RWPE1 (cell line): ENCODE data around the gene EXTL1.

Experiments used
- CTCF ChIA-PET: fragments of 350-600 bp; sonication (Branson Sonifier 250); formaldehyde crosslinking; extraction: SDS; loops from one replicate; lab custom pipeline; 2021; lab: Yijun Ruan, JAX
- POLR2A ChIA-PET: fragments of 400-600 bp; formaldehyde crosslinking; extraction: SDS; loops from one replicate; lab custom pipeline; 2020; ENCODE audit warnings: antibody characterized with exemption; ENCODE audit not compliant: low non-redundant PET; lab: Yijun Ruan, JAX
- DNase-seq: peaks from one replicate; pipeline ENCODE4 v3.0.0; 2012; ENCODE audit warnings: low spot score
- H3K27ac ChIP-seq: fragments of 450-650 bp; 2 replicates; pipeline ENCODE4 v1.5.1; 2017
- CTCF ChIP-seq: fragments of 450-650 bp; conservative IDR thresholded peaks from 2 replicates; pipeline ENCODE4 v1.5.1; 2017; ENCODE audit warnings: low read depth, mild to moderate bottlenecking

The EXTL1 gene

DNA sequence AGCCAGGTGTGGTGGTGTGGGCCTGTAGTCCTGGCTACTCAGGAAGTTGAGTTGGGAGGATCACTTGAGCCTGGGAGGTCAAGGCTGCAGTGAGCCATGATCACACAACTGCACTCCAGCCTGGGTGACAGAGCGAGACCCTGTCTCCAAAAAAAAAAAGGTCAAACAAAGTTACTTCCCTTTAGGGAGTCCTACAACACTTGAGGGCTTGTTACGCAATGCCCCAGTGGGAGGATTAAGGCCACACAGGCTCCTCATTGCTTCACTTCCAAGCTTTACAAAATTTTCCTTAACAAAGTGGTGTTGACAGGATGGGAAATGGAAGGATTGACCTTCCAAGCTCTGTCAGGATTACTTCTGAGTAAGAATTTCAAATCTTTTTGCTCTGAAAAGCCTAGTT is 6.2 kb upstream of the EXTL1 start:
- ChIA-PET POLR2A (no interaction called here), CTCF (interaction anchor here (0.6 kb wide), 1 partner anchor 55 kb away, joined by 4 read pairs; no protein-coding TSS in a partner anchor)
- DNase-seq, result no peak
- TF ChIP-seq CTCF, result no peak
- peak overlapping the region; percentile 14; the same call in 1 of the 2 replicates for H3K27ac ChIP-seq

DNA sequence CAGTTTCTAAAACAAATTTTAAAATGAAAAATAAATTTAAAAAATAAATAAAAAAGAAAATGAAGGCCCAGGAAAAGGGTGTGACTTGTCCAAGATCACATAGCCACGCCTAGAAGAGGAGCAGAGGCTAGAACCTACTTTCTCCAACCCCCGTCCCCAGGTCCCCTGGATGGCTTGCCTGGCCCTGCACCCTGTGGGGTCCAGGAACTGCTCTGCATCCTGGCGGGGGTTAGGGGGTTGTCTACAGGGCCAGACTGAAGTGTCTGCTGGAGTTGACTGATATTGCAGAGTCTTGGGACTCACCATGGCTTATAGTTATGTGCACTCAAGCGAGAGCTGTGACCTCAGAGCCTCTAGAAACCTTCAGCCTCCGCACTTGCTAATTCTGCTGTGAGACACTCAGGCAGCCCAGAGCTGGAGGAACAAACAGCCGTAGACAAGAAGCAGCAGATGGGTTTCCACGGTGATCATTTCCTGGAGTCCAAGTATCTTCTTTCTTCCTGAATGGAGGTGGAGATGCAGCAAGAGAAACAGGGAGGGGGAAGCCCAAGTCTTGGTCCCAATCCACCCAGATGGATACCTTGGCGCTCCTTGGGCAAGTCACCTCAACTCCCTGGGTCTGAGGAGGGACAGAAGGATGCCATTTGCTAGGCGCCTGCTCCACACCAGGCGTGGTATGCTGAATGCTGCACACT is 5.2 kb upstream of the EXTL1 start:
- POLR2A ChIA-PET, result no interaction called here
- TF ChIP-seq CTCF, result no peak
- no peak overlapping the region for H3K27ac ChIP-seq
- CTCF ChIA-PET, result interaction anchor here (0.6 kb wide), 1 partner anchor 340 kb away, joined by 4 read pairs; no protein-coding TSS in a partner anchor
- DNase-seq, result no peak

- DNase-seq, result no peak
- H3K27ac ChIP-seq, result no peak overlapping the region
- ChIA-PET CTCF (interaction anchor here (0.6 to 1.1 kb wide), 2 partner anchors 10 to 340 kb away, joined by 4 read pairs; no protein-coding TSS in a partner anchor), POLR2A (no interaction called here)
- TF ChIP-seq CTCF, result no peak
These were observed 4.5 kb upstream of the EXTL1 start for GRCh38 chr1:26016953-26017545.

DNA sequence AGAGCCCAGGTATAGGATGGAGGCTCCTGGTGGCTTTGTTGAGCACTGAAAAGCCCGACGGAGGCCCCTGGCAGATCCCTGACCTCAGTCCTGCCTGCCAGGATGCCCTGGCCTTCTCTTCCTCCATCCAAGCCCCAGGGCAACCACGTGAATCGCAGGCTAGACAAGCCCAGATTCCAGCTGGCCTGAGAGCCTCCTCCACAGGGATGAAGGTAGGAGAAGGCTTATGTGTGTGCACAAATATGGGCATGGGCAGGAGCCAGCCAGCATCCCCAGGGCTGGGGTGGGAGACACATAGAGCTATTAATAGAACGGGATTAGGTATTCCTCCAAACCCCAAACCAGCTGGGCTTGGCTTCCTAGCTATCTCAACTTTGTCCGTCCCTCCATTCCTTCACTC is 4.0 kb upstream of the EXTL1 start:
- no peak for TF ChIP-seq CTCF
- CTCF ChIA-PET, result interaction anchor here (1.1 kb wide), 1 partner anchor 10 kb away, joined by 4 read pairs; no protein-coding TSS in a partner anchor
- H3K27ac ChIP-seq, result no peak overlapping the region
- POLR2A ChIA-PET, result no interaction called here
- DNase-seq, result no peak

DNA sequence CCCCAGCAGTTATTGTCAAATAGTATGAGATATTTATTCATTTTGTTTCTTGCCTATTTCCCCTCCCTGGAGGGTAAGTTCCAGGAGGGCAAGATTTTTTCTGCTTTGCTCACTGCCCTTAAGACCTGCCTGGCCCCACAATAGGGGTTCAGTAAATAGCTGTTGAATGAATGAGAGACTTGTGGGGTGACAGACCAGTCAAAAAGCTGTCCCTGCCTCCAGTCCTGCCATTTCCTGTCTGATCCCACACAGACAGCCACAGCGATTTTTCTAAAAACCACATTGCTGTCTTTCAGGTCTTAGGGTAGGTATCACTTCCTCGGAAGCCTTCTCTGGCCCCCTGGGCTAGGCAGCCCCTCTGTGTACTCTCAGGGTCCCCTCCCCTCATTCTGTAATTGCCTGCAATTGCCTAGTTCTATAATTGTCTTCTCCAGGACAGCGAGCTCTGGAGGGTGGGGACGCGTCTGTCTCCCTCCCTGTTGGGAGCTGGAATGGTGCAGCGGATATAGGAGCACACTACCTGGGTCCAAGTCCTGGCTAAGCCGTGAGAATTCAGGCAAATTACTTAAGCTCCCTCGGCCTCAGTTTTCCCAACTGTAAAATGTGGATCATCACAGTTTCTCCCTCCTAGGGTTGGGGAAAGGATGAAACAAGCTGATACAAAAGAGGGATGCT is 1.8 kb upstream of the EXTL1 start:
- no peak overlapping the region for H3K27ac ChIP-seq
- DNase-seq, result peak; percentile 14
- ChIA-PET CTCF (interaction anchor here (0.6 to 0.9 kb wide), 4 partner anchors 10 to 951 kb away, joined by 3 to 5 read pairs (median 4); partner anchors contain the start of gene PAFAH2), POLR2A (no interaction called here)
- no peak for TF ChIP-seq CTCF

GRCh38 chr1:26020330-26020768 is 1.2 kb upstream of the EXTL1 start:
- no peak overlapping the region for H3K27ac ChIP-seq
- POLR2A ChIA-PET, result no interaction called here
- CTCF ChIA-PET, result interaction anchor here (0.5 to 0.9 kb wide), 5 partner anchors 10 to 1250 kb away, joined by 3 to 5 read pairs (median 3); partner anchors contain the start of gene PAFAH2
- no peak for DNase-seq
- TF ChIP-seq CTCF, result no peak
